Measurements from ENCODE around the gene MCRIP2. TPM values are rescaled to one million over a fixed set of nuclear protein-coding genes. Genes with fewer than 3 reads are reported as not detected.

Gene MCRIP2
- total RNA-seq, 4 donors from 2014 or later: 61.3 to 124 (median 69.1) TPM

- H3K4me3 ChIP-seq (replicated peaks in 1 of 3): no peak overlapping the region
- TF ChIP-seq CTCF (IDR thresholded peaks at IDR 0.05): no peak
- TF ChIP-seq POLR2A (IDR thresholded peaks at IDR 0.05): no peak
- H3K27me3 ChIP-seq: no peaks in the 10 kb centered on the region
- intact Hi-C loops (cut with DNase I): no loop called here
- H3K9me3 ChIP-seq: no peaks in the 10 kb centered on the region
- WGBS, 2 donors: 88 to 95% methylated on average over 13 of the region's 13 CpGs
- H3K27ac ChIP-seq: no peak overlapping the region
- peaks cover 0 to 8% of the 10 kb centered on the region in 2 donors for H3K4me1 ChIP-seq
- no peak for DNase-seq
- no peaks in the 10 kb centered on the region for H3K36me3 ChIP-seq
Observed at GRCh38 chr16:609316-609715, 32.3 kb upstream of the MCRIP2 start.

GRCh38 chr16:609984-610383 is 31.6 kb upstream of the MCRIP2 start:
- TF ChIP-seq CTCF (IDR thresholded peaks at IDR 0.05) (no peak), POLR2A (IDR thresholded peaks at IDR 0.05) (no peak)
- H3K4me3 ChIP-seq (replicated peaks in 1 of 3): no peak overlapping the region
- no peak overlapping the region for H3K27ac ChIP-seq
- peaks cover 0 to 8% of the 10 kb centered on the region in 2 donors for H3K4me1 ChIP-seq
- H3K9me3 ChIP-seq: no peaks in the 10 kb centered on the region
- H3K27me3 ChIP-seq: no peaks in the 10 kb centered on the region
- DNase-seq: no peak
- intact Hi-C loops (cut with DNase I): no loop called here
- WGBS, 2 donors: 91 to 95% methylated on average over 11 to 14 of the region's 14 CpGs
- H3K36me3 ChIP-seq: no peaks in the 10 kb centered on the region

- H3K27me3 ChIP-seq: no peaks in the 10 kb centered on the region
- no peak overlapping the region for H3K4me3 ChIP-seq (replicated peaks in 1 of 3)
- no peaks in the 10 kb centered on the region for H3K36me3 ChIP-seq
- no peaks in the 10 kb centered on the region for H3K9me3 ChIP-seq
- H3K4me1 ChIP-seq: peaks cover 0 to 8% of the 10 kb centered on the region in 2 donors
- no peak overlapping the region for H3K27ac ChIP-seq
- intact Hi-C loops (cut with DNase I): no loop called here
- 84 to 87% methylated on average over 14 to 18 of the region's 28 CpGs for WGBS, 2 donors
- peak; percentile 61 to 64 for DNase-seq
- no peak for TF ChIP-seq POLR2A (IDR thresholded peaks at IDR 0.05)
- TF ChIP-seq CTCF (IDR thresholded peaks at IDR 0.05): peak; percentile 50 to 83 (median 66)
Observed at GRCh38 chr16:610513-611381, 30.9 kb upstream of the MCRIP2 start.

GRCh38 chr16:615122-615521 is 26.5 kb upstream of the MCRIP2 start:
- TF ChIP-seq POLR2A (IDR thresholded peaks at IDR 0.05) (no peak), CTCF (IDR thresholded peaks at IDR 0.05) (no peak)
- no peak for DNase-seq
- H3K36me3 ChIP-seq: no peaks in the 10 kb centered on the region
- H3K4me3 ChIP-seq (replicated peaks in 1 of 3): no peak overlapping the region
- no peak overlapping the region for H3K27ac ChIP-seq
- 86 to 87% methylated on average over 13 of the region's 13 CpGs for WGBS, 2 donors
- H3K9me3 ChIP-seq: no peaks in the 10 kb centered on the region
- intact Hi-C loops (cut with DNase I): no loop called here
- H3K4me1 ChIP-seq: peaks cover 0 to 8% of the 10 kb centered on the region in 2 donors
- H3K27me3 ChIP-seq: no peaks in the 10 kb centered on the region

Data from thyroid gland (tissue), 4 donors.